Stimulated activated naive CD4-positive, alpha-beta T cell (primary cell): ENCODE data around the gene SPATA32.
A peak's percentile ranks its signal among the peaks of the same experiment; 100 is the strongest.
"Not testable (repeated sequence)": the region's sequence is repeated elsewhere in the genome, so short reads cannot be mapped to it uniquely, and the experiment has no call there.

Experiments
- DNase-seq, 6 experiments: peaks; one replicate each; lab custom pipeline; 2025; lab: John Stamatoyannopoulos, UW

Gene SPATA32, protein sequence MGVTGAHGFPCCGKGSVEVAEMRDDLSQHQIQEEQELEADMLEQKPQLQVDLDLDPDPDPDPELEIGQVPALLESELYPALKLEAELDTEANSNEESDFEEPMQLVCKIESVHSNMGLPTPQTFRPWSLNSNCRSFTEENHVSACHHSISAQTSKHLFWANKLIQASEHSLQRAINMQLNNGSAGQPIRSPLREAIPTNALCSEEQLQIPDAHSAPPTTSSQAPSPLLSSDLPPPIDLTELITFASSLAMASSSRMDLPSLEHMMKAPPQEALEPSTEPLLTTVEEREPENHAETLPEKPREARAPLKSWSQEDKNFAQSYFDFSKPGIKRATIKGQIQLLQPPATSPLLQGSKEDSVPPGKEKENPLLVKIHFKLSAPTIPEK

DNA sequence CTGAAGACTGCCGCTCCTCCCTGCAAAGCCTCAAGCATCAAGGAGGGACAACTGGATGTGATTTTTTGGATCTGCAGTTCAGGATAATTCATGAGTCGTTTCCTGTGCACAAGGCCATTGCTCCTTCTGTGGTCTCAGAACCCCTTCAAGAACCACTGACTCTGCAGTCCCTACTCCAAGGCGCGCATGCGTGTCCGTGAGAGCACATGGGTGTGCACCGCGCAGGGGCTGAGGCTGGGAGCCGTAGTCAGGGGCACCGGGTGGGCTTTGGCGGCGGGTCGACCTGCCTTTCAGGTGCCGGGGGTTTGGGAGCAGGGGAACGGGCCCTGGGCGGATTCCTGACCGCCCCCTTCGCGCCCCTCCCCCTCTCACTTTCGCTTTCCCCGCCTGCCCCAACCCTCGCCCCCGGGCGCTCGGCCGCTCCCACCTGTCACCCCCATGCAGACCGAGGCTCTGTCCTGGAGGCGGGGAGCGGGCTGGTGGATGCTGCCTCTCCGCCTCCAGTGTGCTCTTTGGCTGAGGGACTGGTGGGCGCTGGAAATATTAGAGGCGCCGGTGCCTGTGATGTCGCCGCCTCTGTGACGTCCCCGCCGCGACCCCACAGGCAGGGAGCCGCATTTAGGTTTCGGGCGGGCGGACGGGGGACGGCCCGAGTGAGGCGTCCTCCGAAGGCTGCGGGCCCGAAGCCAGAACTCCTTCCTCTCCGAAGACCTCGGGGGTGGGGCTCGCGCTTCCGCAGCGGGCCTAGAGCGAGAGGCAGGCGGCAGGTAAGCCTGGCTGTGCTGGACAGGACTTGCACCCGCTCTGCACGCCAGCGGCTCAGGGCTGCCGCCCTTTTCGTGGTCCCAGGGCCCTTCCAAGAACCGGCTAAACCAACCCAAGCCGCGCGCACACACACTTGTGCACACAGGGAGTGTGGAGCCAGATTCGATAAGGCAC, at the start of gene SPATA32:
SPATA32 (minus strand) TSS at position 518 of the 939 bp plus-strand sequence; CDS start at position 440, 78 bp downstream.
- peak; percentile 40 to 66 (median 61) for DNase-seq

DNA sequence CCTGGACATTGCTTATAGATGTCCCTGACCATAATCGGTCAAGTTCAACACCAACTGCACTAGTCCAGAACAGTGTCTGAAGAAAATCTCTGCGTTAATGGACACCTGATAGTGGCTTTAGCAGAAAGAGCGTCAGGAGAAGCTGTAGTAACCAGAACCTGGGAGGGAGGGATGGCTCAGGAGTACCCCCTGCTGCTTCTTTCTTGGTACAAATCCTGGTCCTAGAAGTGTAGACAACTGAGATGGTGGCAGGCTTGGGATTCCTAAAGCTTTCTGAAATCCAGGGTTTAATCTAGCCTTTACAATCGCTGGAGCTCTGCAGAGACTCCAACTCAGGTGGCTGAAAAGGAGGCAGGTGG, 49.5 kb upstream of the SPATA32 start:
- no peak for DNase-seq

DNA sequence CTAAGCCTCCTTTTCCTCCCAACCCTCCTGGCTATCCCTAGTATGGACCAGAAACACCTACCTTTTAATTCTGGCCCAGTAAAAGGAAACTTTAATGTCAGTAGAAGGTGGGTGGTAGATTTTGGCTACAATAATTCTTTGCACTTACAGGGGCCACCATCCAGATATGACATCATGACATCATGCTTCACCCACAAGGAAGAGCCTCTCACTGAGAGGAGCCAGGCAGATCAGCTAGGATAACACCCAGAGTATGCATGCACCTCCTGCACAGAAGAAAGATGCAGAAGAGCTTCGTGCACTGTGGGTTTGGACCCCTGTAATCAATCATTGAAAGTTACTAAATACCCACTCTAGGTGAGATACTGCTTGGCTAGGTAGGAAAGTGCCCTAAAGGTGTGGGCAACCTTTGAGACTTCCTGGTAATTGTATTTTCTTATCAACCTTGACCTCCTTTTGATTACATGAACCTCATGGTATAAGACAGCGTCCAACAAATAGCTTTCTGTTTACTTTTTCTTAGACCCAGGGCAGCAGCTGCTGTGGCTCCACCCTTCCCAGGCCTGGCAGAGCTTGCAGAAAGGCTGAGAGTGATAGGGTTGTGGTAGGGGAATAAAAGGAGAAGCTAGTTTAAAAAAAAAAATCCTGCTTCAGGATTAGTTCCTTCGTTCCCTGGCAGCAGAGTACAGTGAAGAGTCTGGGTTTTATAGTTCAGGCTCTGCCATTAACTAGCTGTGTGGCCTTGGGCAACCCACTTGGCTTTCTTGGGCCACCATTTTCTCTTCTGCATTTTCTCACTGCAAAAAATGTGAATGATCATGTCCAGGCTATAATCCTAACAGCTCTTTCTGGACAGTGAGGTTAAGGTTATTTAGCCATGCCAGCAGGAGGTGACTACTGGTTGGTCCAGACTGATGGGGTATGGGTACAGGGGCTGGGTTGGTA, 48.8 kb upstream of the SPATA32 start:
- DNase-seq = no peak

DNA sequence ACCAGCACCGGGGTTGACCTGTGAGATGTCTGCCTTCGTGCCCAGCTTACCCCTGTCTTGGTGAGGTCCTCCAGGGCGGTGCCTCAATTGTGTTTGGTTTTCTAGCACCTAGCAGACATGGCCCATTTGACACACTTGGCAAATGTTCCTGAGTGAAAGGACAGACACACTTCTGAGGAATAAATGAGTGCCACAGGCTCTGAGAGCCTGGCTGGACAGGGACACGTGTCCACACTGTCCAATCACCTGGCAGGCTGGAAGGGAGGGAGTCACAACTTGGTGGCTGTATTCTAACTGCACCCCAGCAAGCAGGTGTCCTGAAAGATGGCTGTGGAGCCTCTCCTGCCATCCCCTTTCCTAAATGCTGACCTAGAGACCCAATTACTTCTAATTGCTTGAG, 47.5 kb upstream of the SPATA32 start:
- DNase-seq = no peak

DNA sequence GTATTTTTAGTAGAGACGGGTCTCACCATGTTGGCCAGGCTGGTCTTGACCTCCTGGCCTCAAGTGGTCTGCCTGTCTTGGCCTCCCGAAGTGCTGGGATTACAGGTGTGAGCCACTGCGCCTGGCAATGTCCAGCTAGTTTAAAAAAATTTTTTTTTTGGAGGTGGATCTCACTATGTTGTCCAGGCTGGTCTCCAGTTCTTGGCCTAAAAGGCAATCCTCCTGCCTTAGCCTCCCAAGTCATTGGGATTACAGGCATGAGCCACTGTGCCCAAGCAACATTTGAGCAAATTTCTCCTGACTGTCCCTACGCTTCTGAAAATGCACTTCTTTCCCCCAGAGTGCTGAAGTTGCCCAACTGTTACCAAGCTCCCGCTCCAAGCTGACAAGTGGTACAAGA, 46.9 kb upstream of the SPATA32 start:
- no peak for DNase-seq

DNA sequence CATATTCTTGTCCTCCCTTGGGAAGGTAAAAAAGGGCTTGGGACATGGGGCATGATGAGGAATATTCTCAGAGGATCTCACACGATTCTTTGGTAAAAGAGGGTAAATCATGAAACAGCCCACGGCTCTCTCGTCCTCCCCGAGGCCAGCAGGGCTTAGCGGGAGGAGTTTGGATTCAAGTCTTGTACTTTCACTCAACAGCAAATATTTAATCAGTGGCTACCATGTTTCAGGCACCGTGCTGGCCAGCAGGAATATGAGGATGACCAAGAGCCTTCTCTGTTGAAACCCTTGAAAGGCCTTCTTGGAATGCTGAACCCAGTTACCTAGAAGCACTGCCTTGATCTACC, 46.1 kb upstream of the SPATA32 start:
- no peak for DNase-seq

DNA sequence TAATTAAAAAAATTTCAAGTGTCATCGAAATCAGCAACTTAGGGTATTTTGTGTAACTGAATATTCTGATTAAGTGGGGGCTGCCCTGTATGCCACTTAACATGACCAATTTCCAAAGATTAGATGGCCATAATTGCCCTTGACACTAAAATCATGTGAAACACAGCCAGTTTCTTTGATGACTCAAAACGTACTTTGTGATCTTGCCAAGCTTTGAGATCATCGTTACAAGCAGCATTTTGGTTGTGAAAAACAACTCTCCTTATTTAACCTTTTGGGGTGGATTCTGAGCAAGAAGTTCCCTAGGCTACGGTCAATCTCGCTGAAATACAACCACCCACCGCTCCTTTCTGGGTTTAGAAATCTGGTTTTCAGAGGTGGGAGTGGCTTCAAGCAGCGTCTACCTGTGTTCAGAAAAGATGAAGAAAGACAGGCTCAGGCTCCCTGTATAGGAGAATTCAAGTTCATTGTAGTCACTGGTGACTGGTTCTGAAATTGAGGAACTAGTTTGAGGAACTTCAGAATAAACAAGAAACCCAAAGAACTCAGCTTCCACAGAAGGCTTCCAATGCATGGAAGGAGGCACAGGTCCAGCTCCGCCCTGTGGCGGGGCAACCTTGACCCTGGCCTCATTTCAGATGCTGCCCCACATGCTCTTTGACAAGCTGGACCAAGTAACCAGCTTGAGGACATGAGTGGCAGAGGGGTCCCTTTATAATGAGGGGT, 45.6 kb upstream of the SPATA32 start:
- peak in 3 of 6 experiments; percentile 3 to 48 (median 44) for DNase-seq

DNA sequence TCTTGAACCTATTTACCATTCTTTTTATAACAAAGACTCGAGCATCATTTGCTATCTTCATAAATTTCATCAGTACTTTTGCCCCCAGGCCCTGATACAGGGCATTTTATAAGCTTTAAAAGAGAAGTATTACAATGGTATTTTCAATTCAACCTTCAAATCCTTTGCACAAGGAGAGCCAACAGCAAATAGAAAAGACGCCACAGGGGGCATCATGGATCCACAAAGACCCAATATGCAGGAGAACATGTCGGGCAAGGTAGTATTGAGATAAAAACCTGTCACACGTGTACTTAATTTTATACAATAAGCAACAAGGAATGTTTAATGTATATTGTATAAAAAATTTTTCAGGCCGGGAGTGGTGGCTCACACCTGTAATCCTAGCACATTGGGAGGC, 44.7 kb upstream of the SPATA32 start:
- DNase-seq = peak in 1 of 6 experiments; percentile 14

DNA sequence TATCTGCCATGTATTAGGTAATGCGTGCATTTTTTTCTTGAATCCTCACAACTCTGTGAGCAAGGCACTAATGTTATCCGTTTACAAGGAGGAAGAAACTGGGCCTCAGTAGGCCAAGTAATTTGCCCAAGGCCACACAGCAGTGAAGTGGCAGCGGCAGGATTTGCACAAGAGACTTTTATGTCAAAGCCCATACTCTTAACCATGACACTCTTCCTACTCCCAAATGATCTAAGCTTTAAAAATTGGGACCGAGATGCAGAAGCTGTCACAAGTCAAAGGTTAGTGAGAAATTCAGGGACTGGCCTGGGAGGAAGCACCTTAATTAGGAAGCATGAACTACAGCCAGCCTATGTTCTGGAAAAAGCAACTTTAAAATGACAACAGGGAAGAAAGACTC, 44.2 kb upstream of the SPATA32 start:
- DNase-seq = no peak

DNA sequence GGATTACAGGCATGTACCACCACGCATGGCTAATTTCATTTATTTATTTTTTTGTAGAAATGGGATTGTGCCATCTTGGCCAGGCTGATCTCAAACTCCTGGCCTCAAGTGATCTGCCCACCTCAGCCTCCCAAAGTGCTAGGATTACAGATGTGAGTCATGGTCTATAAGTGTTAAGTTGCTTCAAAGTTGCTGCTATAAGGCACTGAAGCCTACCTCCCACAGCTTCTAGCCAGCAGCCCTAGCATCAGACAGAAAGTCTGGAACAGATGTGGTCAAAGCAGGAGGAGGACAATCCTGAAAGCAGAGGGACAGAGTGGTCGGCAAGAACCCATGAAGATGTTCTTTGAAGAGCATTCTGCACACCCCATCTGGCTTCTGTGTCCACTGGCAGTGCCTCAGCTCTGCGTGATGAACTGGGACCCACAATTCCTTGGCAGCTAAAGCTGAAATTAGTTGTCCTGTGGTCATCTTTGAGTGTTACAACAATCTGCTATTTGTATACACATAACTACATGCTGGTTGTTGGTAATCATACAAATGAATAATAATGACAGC, 43.7 kb upstream of the SPATA32 start:
- DNase-seq = no peak

DNA sequence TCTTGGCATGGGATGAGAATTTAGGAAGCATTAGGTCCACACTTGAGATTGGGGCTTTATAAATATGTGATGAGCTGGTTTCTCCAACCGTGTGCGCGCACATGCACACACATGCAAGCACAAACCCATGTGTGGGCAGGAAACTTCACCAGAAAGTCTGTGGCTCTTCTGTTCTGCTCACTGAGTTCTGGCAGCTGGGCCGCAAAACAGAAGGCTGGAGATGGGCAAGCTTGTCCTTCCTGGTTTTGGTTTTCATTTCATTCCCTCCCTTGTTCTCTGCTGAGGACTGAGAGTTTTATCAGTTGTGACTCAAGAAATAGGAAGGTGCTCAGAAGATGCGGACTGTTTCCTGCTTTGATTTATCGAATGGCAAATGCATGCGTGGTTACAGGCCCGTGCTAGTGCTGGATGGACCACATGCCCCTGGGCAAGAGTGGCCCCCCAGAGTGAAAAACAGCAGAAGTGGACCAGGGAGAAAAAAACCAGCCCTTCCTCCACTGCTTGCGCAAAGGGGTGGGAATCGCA, 40.8 kb upstream of the SPATA32 start:
- DNase-seq = no peak

DNA sequence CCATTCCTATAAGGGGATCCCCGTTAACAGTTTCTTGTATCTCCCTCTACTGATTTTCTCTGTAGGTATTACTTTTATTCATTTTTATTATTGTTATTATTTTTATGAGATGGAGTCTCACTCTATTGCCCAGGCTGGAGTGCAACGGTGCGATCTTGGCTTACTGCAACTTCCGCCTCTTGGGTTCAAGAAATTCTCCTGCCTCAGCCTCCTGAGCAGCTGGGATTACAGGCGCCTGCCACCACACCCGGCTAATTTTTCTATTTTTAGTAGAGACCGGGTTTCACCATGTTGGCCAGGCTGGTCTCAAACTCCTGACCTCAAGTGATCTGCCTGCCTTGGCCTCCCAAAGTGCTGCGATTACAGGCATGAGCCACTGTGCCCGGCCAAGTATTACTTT, 40.3 kb upstream of the SPATA32 start:
- not testable (repeated sequence) for DNase-seq

DNA sequence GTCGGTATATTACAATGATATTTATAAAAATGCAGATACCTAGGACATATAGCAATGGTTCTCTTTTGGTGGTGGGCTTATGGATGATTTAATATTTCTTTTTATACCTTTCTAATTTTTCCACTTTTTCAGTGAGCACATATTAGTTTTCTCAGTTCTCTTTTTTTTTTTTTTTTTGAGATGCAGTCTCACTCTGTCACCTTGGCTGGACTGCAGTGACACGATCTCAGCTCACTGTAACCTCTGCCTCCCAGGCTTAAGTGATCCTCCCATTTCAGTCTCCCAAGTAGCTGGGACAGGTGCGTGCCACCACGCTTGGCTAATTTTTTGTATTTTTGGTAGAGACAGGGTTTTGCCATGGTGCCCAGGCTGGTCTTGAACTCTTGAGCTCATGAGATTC, 39.8 kb upstream of the SPATA32 start:
- DNase-seq = no peak

DNA sequence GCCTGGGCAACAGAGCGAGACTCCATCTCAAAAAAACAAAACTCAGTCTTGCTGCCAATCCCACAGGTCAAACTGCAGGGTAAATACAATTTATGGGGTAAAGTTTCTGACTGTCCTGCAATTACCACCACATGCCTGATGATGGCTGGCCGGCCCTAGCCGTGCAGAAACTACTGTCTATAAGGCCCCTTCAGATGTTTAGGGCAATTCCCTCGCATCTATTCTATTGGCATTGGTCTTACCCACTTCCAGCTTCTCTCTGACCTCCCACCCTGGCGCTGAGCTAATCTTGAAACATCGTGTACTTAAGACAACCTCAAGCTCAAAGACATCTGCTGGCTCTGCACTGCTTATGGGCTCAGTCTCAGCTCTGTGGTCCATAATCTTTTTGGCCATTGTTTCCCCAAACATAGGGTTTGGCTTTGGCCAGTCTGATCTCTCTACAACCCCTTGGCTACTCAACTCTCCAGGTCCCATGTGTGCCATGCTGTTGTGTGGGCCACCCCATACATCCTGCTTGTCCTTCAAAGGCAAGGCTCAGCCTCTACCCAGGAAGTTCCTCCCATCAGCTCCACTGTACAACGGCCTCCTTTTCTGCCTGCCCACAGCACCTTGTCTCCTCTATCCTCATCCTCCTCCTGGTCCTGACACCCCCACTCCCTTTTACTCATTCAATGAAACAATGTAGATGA, 38.3 kb upstream of the SPATA32 start:
- no peak for DNase-seq

DNA sequence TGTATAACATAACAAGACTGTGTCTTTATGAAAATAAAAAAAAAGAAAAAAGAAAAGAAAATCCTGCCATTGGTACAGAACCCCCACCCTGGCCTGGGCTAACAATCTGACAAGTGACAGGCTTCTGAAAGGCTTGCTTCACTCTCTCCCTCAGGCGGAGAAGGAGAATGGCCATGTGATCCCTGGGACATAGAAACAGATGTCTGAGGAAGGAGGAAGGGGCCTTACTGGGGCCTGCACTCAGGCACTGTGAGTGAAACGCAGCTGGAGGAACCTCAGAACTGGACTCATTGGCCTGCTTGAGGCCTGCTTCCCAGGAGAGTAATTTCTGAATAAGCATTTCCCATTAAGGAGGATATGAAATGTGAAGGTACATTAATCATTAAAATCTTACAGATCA, 37.5 kb upstream of the SPATA32 start:
- DNase-seq = no peak

DNA sequence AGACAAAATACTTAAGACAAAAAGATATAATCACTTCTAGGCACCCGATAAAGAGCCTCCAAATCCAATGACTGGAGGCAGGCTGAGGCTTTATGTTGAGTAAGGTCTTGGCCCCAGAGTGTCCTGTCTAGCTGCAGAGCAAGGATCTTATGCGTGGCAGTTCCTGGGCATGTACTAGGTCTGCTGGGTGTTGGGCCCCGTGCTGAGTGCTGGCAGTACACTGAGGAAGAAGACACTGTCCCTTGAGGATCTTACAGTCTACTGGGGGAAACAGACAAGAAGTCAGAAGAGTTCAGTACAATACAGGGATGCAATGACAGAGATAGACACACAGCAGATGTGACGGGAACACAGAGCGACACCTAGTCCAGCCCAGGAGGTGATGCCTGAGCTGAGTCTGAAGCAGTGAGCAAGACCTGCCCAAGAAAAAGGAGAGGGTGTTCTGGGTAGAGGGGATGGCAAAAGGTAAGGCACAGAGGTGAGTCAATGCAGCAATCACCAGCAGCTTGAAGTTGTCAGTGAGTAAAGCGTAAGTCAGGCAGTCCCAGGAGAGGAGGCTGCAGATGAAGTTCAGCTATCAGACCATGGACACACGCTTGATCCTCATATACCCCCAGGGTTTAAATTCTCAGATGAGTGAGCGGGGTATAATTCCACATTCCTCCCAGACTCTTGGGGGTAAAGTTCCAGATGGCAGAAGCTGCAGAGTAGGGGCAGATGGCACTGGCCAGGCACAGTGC, 36.8 kb upstream of the SPATA32 start:
- no peak for DNase-seq

DNA sequence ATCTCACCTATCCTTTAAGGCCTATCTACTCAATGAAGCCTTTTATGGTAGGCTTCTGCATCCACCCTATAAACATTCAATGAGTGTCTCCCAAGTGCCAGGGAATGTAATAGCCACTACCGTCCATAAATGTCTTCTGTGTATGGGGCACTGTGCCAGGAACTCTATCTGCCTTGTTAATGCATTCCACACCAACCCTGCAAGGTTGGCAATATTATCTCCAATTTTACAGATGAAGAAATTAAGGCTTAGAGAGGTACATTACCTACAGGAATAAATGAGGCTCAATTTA, 34.9 kb upstream of the SPATA32 start:
- DNase-seq = no peak

DNA sequence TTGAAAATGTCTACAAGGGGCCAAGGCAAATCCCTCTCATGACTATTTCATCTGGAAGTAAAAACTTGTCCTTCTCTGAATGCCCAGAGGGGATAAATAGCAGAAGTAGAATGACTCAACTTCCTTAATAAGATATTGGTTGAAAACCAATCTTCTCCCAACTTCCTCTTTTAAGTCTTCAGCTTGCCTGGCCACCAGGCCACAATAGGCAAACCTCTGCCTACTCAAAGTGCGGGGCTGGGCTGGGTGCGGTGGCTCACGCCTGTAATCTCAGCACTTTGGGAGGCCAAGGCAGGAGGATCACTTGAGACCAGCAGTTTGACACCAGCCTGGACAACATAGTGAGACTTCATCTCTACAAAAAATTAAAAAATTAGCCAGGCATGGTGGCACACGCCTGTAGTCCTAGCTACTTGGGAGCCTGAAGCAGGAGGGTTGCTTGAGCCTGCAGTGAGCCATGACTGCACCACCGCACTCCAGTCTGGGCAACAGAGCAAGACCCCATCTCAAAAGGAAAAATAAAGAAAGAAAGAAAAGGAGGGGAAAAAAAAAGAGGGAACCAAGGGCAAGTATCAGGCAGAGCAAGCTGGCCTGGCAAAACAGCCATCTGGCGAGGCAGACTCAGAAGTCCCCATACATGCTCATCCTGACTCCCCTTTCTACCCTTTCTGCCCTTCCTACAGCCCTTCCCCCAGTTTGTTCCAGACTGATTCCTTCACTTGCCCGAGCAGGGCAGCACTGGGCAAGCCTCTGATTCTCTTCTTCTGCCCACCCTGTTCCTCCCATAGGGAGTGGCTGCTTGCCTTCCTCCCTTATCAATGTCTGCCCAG, 34.3 kb upstream of the SPATA32 start:
- no peak for DNase-seq

DNA sequence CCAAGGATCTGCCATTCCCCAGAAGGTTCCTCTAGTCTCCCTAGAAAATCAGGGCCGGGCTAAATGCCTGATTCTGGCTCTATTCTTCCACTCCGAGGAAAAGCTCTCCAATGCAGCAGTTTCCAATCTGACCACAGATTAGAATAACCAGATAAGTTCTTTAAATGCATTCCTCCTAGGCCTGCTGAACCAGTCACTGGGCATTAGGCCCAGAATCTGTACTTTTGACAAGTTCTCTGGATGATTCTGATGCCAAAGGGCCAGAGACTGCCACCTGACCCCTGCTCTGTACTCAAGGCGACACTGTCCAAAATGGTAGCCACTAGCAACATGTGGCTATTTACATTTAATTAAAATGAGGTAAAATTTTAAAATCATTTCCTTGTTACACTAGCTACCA, 32.6 kb upstream of the SPATA32 start:
- no peak for DNase-seq
